AG08395 (cell line): Measurements from ENCODE around the gene ANKHD1.
"Not testable (repeated sequence)": the region's sequence is repeated elsewhere in the genome, so short reads cannot be mapped to it uniquely, and the experiment has no call there.

Experiments
- DNase-seq: peaks from one replicate; pipeline ENCODE4 v3.0.0; 2012; ENCODE audit warnings: mixed read lengths, low spot score

The ANKHD1 gene

GRCh38 chr5:140563596-140563995 is 162.0 kb downstream of the ANKHD1 start:
- DNase-seq, result no peak

GRCh38 chr5:140564196-140565023 is 162.8 kb downstream of the ANKHD1 start, which contains the start of the genes APBB3 and SLC35A4:
APBB3 (minus strand) TSS chr5:140564598; CDS start chr5:140564245, 353 bp downstream.
SLC35A4 (plus strand) TSS chr5:140564828; CDS start chr5:140567170, 2,342 bp downstream.
- peak; percentile 98 for DNase-seq

GRCh38 chr5:140565024-140565779 is 163.6 kb downstream of the ANKHD1 start:
- DNase-seq, result no peak

- DNase-seq, result no peak
These were observed 164.1 kb downstream of the ANKHD1 start for GRCh38 chr5:140565780-140566095.

GRCh38 chr5:140566665-140567064 is 165.0 kb downstream of the ANKHD1 start:
- no peak for DNase-seq

GRCh38 chr5:140567136-140567818 is 165.6 kb downstream of the ANKHD1 start:
- DNase-seq, result no peak

GRCh38 chr5:140567871-140568270 is 166.2 kb downstream of the ANKHD1 start:
- no peak for DNase-seq

- DNase-seq, result no peak
These were observed 166.9 kb downstream of the ANKHD1 start for GRCh38 chr5:140568443-140569063.

GRCh38 chr5:140569197-140569596 is 167.6 kb downstream of the ANKHD1 start:
- no peak for DNase-seq

- DNase-seq, result no peak
These were observed 168.4 kb downstream of the ANKHD1 start for GRCh38 chr5:140570058-140570457.

GRCh38 chr5:140570488-140570887 is 168.9 kb downstream of the ANKHD1 start:
- no peak for DNase-seq

- no peak for DNase-seq
These were observed 169.5 kb downstream of the ANKHD1 start for GRCh38 chr5:140571105-140571504.

- DNase-seq, result no peak
These were observed 172.1 kb downstream of the ANKHD1 start for GRCh38 chr5:140573683-140574082.

GRCh38 chr5:140574165-140574564 is 172.5 kb downstream of the ANKHD1 start:
- DNase-seq, result no peak

GRCh38 chr5:140575309-140575708 is 173.7 kb downstream of the ANKHD1 start:
- DNase-seq, result peak; percentile 63

GRCh38 chr5:140576776-140577201 is 175.2 kb downstream of the ANKHD1 start:
- DNase-seq, result no peak

- DNase-seq, result not testable (repeated sequence)
These were observed 177.6 kb downstream of the ANKHD1 start for GRCh38 chr5:140579188-140579747.

GRCh38 chr5:140587495-140587894 is 185.9 kb downstream of the ANKHD1 start:
- DNase-seq, result no peak

- peak; percentile 60 for DNase-seq
These were observed 186.9 kb downstream of the ANKHD1 start for GRCh38 chr5:140588311-140589070.
